Kidney (tissue), 14 donors: ENCODE measurements around the gene TMCO2. TPM values are rescaled to one million over a fixed set of nuclear protein-coding genes. Genes with fewer than 3 reads are reported as not detected.

Experiments
- DNase-seq, 5 donors: peaks; one replicate each; pipeline ENCODE4 v3.0.0-alpha.2; 2013 to 2020
- FAIRE-seq: peaks from 2 replicates; lab custom pipeline; 2012; peaks lifted over from hg19 to GRCh38; lab: Jason Lieb, UNC
- H3K27ac ChIP-seq, 2 donors: one replicate each; pipeline ENCODE4 v1.7.0; 2013; ENCODE audit warnings: low read depth in 2 of 2, low read length in 2 of 2, inconsistent platforms in 1 of 2
- H3K27me3 ChIP-seq: one replicate; pipeline ENCODE4 v1.7.1; 2013; ENCODE audit warnings: low read length, inconsistent platforms; ENCODE audit not compliant: control insufficient read depth, insufficient read depth
- H3K36me3 ChIP-seq, 3 donors: one replicate each; pipeline versions ENCODE4 v1.7.0 to v1.7.1; 2013; ENCODE audit warnings: low read length in 3 of 3, control low read depth in 1 of 3, inconsistent platforms in 1 of 3; ENCODE audit not compliant: insufficient read depth in 3 of 3, control insufficient read depth in 2 of 3
- H3K4me1 ChIP-seq, 3 donors: one replicate each; pipeline versions ENCODE4 v1.7.0 to v1.7.1; 2013; ENCODE audit warnings: low read length in 3 of 3, inconsistent platforms in 1 of 3, low read depth in 1 of 3; ENCODE audit not compliant: control insufficient read depth in 2 of 3, insufficient read depth in 2 of 3
- H3K4me3 ChIP-seq, 3 donors: one replicate each; pipeline versions ENCODE4 v1.7.0 to v1.8.1; 2013; ENCODE audit warnings: low read length in 3 of 3, control low read depth in 1 of 3, inconsistent platforms in 1 of 3
- H3K9ac ChIP-seq, 3 donors: one replicate each; pipeline versions ENCODE4 v1.7.0 to v1.7.1; 2013; ENCODE audit warnings: low read length in 3 of 3, control low read depth in 1 of 3, inconsistent platforms in 1 of 3
- H3K9me3 ChIP-seq, 3 donors: one replicate each; pipeline versions ENCODE4 v1.7.0 to v1.7.1; 2013; ENCODE audit warnings: low read length in 3 of 3, control low read depth in 1 of 3, inconsistent platforms in 1 of 3; ENCODE audit not compliant: control insufficient read depth in 2 of 3, insufficient read depth in 1 of 3
- CTCF ChIP-seq: IDR thresholded peaks from 3 replicates; pipeline ENCODE4 v1.5.1; 2012; ENCODE audit warnings: mild to moderate bottlenecking, moderate library complexity, borderline replicate concordance; ENCODE audit not compliant: insufficient read depth; ENCODE audit errors: extremely low read depth
- intact Hi-C: fragments of 100-400 bp; cut with DNase I; formaldehyde crosslinking; loops from one replicate; pipeline ENCODE4 v1.11.1; 2022
- polyA plus RNA-seq: library from polyadenylated mRNA; stranded (reverse); fragments of 350-450 nt; fragmentation: Illumina TruSeq; extraction: RNeasy Lipid Tissue Mini Kit (QIAGEN cat#74804); gene quantifications from one replicate; pipeline ENCODE4 v1.2.3, GENCODE V29; 2014; ENCODE audit warnings: low read depth, low replicate concordance; ENCODE audit not compliant: insufficient read depth
- total RNA-seq: library from RNA; stranded (reverse); fragmentation: NEBNext Ultra II Directional; extraction: Animal tissue kit (Norgen Biotek cat#: 25700); gene quantifications from one replicate; pipeline ENCODE4 v1.2.1, GENCODE V29; 2021
- donor health status: control.
- donor health status: control.
- donor health status: control.
- donor health status: control.
- donor health status: control.
- donor health status: DM: yes; HTN: yes; CAD: no.
- donor health status: Normal renal cell carcinoma (clear cell type).

The TMCO2 gene
- total and polyA plus RNA-seq, 2 donors from 2014 or later: not detected

GRCh38 chr1:40276122-40276521 lies 28.4 kb downstream of the TMCO2 start:
- Histone ChIP-seq H3K4me1 (peaks cover 0 to 7% (median 4%) of the 10 kb centered on the region in 3 donors), H3K4me3 (no peak overlapping the region), H3K27me3 (no peaks in the 10 kb centered on the region), H3K27ac (no peak overlapping the region), H3K36me3 (peaks cover 0 to 11% (median 4%) of the 10 kb centered on the region in 3 donors), H3K9me3 (no peaks in the 10 kb centered on the region), H3K9ac (no peak overlapping the region)
- TF ChIP-seq CTCF: no peak
- intact Hi-C loops: no loop called here
- FAIRE-seq (no peak), DNase-seq (no peak)

- Histone ChIP-seq H3K36me3 (peaks cover 0 to 24% (median 12%) of the 10 kb centered on the region in 3 donors), H3K4me3 (no peak overlapping the region), H3K9ac (no peak overlapping the region), H3K27me3 (no peaks in the 10 kb centered on the region), H3K9me3 (no peaks in the 10 kb centered on the region), H3K4me1 (no peaks in the 10 kb centered on the region), H3K27ac (no peak overlapping the region)
- FAIRE-seq (no peak), DNase-seq (no peak)
- intact Hi-C loops: no loop called here
- TF ChIP-seq CTCF: no peak
Observed at GRCh38 chr1:40281853-40282252, 34.1 kb downstream of the TMCO2 start.

- DNase-seq (no peak), FAIRE-seq (no peak)
- no peaks in the 10 kb centered on the region for H3K4me1 ChIP-seq
- TF ChIP-seq CTCF: no peak
- intact Hi-C loops: no loop called here
- H3K9me3 ChIP-seq: no peaks in the 10 kb centered on the region
- no peak overlapping the region for H3K27ac ChIP-seq
- no peak overlapping the region for H3K4me3 ChIP-seq
- peaks cover 2 to 20% (median 15%) of the 10 kb centered on the region in 3 donors for H3K36me3 ChIP-seq
- no peak overlapping the region for H3K9ac ChIP-seq
- no peaks in the 10 kb centered on the region for H3K27me3 ChIP-seq
Observed at GRCh38 chr1:40291293-40291692, 43.6 kb downstream of the TMCO2 start.
